Progenitor cell of endocrine pancreas (in vitro differentiated cells): Measurements from ENCODE around the gene HYI. TPM values are rescaled to one million over a fixed set of nuclear protein-coding genes. Genes with fewer than 3 reads are reported as not detected.
"Not testable (repeated sequence)": the region's sequence is repeated elsewhere in the genome, so short reads cannot be mapped to it uniquely, and the experiment has no call there.

Source experiments
- DNase-seq: peaks from one replicate; pipeline ENCODE4 v3.0.0; 2021; ENCODE audit warnings: low spot score; ENCODE audit not compliant: unreplicated experiment
- H3K27ac Mint-ChIP-seq: 2 replicates; pipeline ENCODE4 v1.8.0; 2021; ENCODE audit warnings: mild to moderate bottlenecking, moderate library complexity, mixed read lengths
- H3K27me3 Mint-ChIP-seq: 2 replicates; pipeline ENCODE4 v1.8.0; 2021; ENCODE audit warnings: mixed read lengths
- H3K36me3 Mint-ChIP-seq: 2 replicates; pipeline ENCODE4 v1.8.0; 2022; ENCODE audit warnings: mixed read lengths; ENCODE audit not compliant: insufficient read depth
- H3K4me1 Mint-ChIP-seq: 2 replicates; pipeline ENCODE4 v1.8.0; 2021; ENCODE audit warnings: low read depth, mixed read lengths
- H3K4me3 Mint-ChIP-seq: 2 replicates; pipeline ENCODE4 v1.8.0; 2021; ENCODE audit warnings: low read depth, mild to moderate bottlenecking, moderate library complexity, mixed read lengths
- H3K9me3 Mint-ChIP-seq: 2 replicates; pipeline ENCODE4 v1.8.0; 2021; ENCODE audit warnings: low read depth, mixed read lengths
- total RNA-seq: library from RNA; stranded (reverse); gene quantifications from 2 replicates; pipeline ENCODE4 v1.2.1, GENCODE V29; 2021
- TF ChIP-seq, protein P1 (sequence below): fragments of 200-600 bp; sonication (generic); IDR thresholded peaks from one replicate; pipeline ENCODE4 v1.5.0; 2021; ENCODE audit warnings: antibody characterized with exemption, mild to moderate bottlenecking; ENCODE audit not compliant: unreplicated experiment

HYI gene
- total RNA-seq, 1 donor from 2014 or later, result 52.4 TPM

DNA sequence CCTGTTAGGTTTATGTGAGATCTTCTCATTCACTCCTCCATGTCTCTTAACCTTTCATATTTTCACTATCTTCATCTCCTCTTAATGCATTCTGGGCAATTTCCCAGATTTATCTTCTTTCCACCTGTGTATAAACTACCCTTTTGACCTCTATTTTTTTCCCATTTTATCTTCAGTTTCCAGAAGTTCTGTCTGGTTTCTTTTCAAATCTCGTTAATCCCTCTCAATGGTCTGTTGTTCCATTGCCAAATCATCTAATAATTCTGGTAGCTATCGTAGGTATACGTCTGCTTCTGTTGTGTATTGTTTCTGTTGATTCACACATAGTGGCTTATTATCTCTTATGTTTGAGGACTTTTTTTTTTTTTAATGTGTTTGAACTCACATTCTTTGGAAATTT, 25.7 kb upstream of the HYI start:
- no peak overlapping the region for H3K27ac Mint-ChIP-seq
- TF ChIP-seq, protein P1, sequence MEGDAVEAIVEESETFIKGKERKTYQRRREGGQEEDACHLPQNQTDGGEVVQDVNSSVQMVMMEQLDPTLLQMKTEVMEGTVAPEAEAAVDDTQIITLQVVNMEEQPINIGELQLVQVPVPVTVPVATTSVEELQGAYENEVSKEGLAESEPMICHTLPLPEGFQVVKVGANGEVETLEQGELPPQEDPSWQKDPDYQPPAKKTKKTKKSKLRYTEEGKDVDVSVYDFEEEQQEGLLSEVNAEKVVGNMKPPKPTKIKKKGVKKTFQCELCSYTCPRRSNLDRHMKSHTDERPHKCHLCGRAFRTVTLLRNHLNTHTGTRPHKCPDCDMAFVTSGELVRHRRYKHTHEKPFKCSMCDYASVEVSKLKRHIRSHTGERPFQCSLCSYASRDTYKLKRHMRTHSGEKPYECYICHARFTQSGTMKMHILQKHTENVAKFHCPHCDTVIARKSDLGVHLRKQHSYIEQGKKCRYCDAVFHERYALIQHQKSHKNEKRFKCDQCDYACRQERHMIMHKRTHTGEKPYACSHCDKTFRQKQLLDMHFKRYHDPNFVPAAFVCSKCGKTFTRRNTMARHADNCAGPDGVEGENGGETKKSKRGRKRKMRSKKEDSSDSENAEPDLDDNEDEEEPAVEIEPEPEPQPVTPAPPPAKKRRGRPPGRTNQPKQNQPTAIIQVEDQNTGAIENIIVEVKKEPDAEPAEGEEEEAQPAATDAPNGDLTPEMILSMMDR, result no peak
- H3K36me3 Mint-ChIP-seq, result no peaks in the 10 kb centered on the region
- no peaks in the 10 kb centered on the region for H3K4me1 Mint-ChIP-seq
- no peak overlapping the region for H3K4me3 Mint-ChIP-seq
- H3K9me3 Mint-ChIP-seq, result peaks cover 10% of the 10 kb centered on the region
- H3K27me3 Mint-ChIP-seq, result no peaks in the 10 kb centered on the region
- DNase-seq, result no peak

DNA sequence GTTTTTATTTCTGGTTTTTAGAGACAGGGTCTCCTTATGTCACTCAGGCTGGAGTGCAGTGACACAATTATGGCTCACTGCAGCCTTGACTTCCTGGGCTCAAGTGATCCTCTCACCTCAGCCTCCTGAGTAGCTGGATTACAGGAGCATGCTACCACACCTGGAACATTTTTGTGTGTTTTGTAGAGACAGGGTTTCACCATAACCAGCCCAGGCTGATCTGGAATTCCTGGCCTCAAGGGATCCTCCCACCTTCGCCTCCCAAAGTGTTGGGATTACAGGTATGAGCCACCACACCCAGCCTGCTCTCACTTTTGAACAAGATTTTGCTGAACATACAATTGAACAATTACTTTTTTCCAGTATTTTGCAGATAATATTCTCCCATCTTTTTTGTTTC, 24.0 kb upstream of the HYI start:
- no peak for DNase-seq
- no peak overlapping the region for H3K27ac Mint-ChIP-seq
- H3K36me3 Mint-ChIP-seq, result no peaks in the 10 kb centered on the region
- H3K4me1 Mint-ChIP-seq, result peaks cover 2% of the 10 kb centered on the region
- no peaks in the 10 kb centered on the region for H3K27me3 Mint-ChIP-seq
- no peak overlapping the region for H3K4me3 Mint-ChIP-seq
- TF ChIP-seq, protein P1, result no peak
- peaks cover 6% of the 10 kb centered on the region for H3K9me3 Mint-ChIP-seq

DNA sequence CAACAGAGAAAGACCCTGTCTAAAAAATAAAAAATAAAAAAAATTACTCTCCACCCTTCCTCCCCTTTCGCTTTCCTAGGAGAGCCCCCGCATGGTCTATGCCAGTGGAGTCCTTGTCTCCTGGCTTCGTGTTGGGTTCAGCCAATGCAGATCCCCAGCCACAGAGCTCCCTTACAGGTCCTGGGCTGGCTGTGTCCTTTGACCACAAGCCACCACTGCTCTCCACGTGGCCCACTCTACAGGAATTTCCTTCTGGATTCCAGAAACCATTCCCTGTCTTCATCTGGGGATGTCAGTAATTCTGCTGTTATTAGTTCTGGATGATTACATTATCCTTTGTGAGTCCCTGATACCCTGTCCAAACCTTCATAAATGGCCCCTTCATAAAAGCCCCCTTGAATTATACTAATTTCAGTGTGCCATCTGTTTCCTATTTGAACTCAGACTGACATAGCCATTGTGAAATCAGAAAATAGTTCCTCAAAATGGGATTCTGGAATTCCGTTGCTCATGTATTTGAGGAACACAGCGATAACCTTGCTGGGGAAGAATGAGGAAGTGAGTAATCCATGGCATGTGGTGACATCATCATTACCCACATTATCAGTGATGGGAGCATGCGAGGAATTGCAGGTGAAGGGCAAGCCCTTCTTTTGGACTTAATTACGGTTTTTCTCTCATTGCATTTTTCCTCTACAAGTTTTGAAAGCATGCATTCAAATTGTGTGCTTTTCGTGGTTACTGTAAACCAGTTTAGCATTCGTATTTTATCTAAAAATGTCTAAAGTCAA, 22.1 kb upstream of the HYI start:
- H3K27ac Mint-ChIP-seq, result peak overlapping the region; percentile 88
- not testable (repeated sequence) for H3K4me3 Mint-ChIP-seq, H3K27me3 Mint-ChIP-seq, H3K4me1 Mint-ChIP-seq, DNase-seq, H3K36me3 Mint-ChIP-seq, H3K9me3 Mint-ChIP-seq

DNA sequence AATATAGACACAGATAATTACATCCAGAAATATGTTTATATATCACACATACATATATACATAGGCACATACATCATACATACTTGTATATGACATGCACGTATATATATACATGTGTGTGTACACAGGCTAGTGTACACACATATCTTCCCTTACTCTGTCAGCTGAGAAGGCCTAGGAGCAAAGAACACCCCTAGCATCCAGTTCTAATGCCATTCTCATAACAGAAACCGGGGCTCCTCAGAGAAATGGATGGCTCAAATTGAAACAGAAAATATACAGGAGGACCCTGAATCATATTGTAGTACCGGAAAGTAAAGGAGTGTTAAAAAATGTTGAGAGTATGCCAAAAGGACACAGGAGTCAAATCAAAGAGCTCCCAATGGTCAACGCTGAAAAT, 19.7 kb upstream of the HYI start:
- no peak overlapping the region for H3K27ac Mint-ChIP-seq
- H3K4me3 Mint-ChIP-seq, result no peak overlapping the region
- TF ChIP-seq, protein P1, result no peak
- H3K36me3 Mint-ChIP-seq, result no peaks in the 10 kb centered on the region
- peaks cover 6% of the 10 kb centered on the region for H3K4me1 Mint-ChIP-seq
- DNase-seq, result no peak
- no peaks in the 10 kb centered on the region for H3K27me3 Mint-ChIP-seq
- peaks cover 3% of the 10 kb centered on the region for H3K9me3 Mint-ChIP-seq

DNA sequence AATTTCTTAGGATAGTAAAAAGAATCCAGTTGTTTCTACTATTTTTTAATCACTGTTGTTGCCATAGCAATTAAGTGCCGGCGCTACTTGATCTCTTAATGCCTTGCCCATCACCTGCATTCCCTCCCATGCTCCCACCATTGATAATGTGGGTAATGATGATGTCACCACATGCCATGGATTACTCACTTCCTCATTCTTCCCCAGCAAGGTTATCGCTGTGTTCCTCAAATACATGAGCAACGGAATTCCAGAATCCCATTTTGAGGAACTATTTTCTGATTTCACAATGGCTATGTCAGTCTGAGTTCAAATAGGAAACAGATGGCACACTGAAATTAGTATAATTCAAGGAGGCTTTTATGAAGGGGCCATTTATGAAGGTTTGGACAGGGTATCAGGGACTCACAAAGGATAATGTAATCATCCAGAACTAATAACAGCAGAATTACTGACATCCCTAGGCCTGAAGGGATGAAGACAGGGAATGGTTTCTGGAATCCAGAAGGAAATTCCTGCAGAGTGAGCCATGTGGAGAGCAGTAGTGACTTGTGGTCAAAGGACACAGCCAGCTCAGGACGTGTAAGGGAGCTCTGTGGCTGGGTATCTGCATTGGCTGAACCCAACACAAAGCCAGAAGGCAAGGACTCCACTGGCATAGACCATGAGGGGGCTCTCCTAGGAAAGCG, 18.9 kb upstream of the HYI start:
- H3K27me3 Mint-ChIP-seq, H3K36me3 Mint-ChIP-seq, H3K4me3 Mint-ChIP-seq, H3K9me3 Mint-ChIP-seq, H3K4me1 Mint-ChIP-seq, DNase-seq: not testable (repeated sequence)
- peak overlapping the region; percentile 96 for H3K27ac Mint-ChIP-seq

DNA sequence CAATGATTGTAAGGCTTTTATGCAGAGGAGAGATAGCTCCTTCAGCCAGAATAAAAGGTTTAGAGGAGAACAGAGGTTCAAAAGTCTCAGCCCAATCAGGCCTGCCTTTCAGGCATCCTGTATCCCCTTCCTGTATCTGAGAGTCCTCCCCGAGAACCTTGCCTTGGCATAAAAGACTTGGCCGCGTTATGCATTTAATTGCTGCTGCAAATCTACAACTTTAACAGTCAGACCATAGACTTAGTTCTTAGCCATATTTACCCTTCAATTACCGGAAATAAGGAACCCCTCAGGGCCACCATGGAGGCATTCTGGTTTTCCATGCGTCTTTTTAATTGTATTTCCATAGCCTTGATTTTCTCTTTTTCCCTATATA, 18.3 kb upstream of the HYI start:
- TF ChIP-seq, protein P1, result no peak
- Mint-ChIP-seq H3K9me3 (peaks cover 3% of the 10 kb centered on the region), H3K36me3 (no peaks in the 10 kb centered on the region), H3K4me1 (peaks cover 6% of the 10 kb centered on the region), H3K27me3 (no peaks in the 10 kb centered on the region), H3K4me3 (no peak overlapping the region), H3K27ac (peak overlapping the region; percentile 96)
- no peak for DNase-seq
